HG03558 (cell line): ENCODE results near the gene SLC25A45.

ENCODE experiments used
- ATAC-seq: cut with Tn5 transposase; IDR thresholded peaks from one replicate; pipeline ENCODE4 v1.9.1; 2021; ENCODE audit warnings: moderate number of reproducible peaks; ENCODE audit not compliant: unreplicated experiment; ENCODE audit errors: extremely low read depth

Gene SLC25A45

DNA sequence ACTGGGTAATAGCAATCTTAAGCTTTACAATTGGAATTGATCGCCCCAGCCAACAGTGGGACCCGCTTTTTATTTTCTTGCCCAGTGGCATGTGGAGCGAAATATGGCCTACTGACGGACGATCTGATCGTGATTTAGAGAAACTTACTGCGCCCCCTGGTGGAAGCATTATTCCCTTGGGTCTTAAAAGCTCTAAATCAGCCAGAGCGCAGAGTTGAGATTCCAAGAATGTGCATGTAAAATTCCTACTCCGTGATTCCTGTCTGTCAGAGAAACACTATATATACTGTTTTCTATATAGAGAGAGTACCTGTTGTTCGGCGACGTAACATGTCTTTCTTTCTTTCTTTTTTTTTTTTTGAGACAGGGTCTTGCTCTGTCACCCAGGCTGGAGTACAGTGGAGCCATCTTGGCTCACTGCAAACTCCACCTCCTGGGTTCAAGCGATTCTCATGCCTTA, 52.5 kb downstream of the SLC25A45 start:
- ATAC-seq, result no peak

DNA sequence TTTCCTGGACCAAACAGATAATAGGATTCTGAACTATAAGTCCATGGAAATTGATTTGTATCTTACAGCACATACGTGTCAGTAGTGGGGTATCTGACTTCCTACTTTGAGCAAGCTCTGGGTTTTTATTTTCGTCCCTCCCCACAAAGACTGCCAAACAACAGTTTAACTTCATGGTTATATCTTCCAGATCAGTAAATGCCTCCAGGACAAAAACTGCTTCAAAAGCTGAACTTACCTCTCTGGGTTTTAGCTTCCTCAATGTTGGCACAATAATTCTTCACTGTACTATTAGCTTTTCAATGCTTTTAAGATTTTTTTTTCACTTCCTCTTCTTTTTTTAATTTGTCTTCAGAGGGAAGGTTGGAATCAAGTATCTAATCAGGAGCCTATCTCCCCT, 53.0 kb downstream of the SLC25A45 start:
- ATAC-seq, result no peak

DNA sequence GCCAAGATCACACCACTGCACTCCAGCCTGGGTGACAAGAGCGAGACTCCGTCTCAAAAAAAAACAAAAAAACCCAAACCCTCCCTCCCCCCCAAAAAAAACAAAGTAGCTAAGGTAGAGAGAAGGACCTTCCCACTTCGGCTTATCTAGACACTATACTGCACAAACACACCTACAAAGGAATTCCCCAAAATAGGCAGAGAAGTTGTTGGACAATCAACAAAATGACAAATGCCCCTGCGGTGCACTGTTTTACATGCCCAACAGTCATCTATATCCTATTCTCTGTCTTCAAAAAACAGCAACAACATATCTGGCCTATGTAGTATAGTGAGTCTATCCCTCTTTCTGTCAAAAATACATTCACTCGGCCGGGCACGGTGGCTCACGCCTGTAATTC, 55.4 kb downstream of the SLC25A45 start:
- no peak for ATAC-seq

DNA sequence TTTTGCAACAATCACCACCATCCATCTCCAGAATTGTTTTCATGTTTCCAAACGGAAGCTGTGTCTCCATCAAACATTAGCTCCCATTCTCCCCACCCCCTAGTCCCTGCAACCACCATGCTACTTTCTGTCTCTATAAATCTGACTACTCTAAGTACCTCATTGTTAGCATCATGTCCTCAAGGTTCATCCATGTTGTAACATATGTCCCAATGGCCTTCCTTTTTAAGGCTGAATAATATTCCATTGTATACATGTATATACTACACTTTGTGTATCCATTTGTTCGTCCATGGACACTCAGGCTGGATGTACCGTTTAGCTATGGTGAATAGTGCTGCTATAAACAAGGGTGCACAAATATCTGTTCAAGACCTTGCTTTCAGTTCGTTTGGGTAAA, 57.0 kb downstream of the SLC25A45 start:
- ATAC-seq, result no peak
